CD4-positive, alpha-beta T cell (primary cell): ENCODE measurements around the gene MIA2. TPM values are rescaled to one million over a fixed set of nuclear protein-coding genes. Genes with fewer than 3 reads are reported as not detected.

Experiments used
- ATAC-seq: fragments of 200-7000 bp; cut with Tn5 transposase; one replicate; pipeline ENCODE4 v1.10.0; 2022; ENCODE audit warnings: mild to moderate bottlenecking; ENCODE audit not compliant: poor library complexity
- CTCF ChIA-PET: fragments of 350-600 bp; sonication (Branson Sonifier 250); formaldehyde crosslinking; loops from one replicate; lab custom pipeline; 2021; ENCODE audit warnings: antibody characterized with exemption, inconsistent platforms; lab: Charles Lee
- POLR2A ChIA-PET: fragments of 350-600 bp; sonication (Branson Sonifier 250); formaldehyde crosslinking; loops from one replicate; lab custom pipeline; 2021; ENCODE audit warnings: antibody characterized with exemption, inconsistent platforms; lab: Charles Lee
- DNase-seq, 14 experiments: peaks; one replicate each; pipeline ENCODE4 v3.0.0-alpha.2; 2013 to 2020; ENCODE audit warnings: mixed read lengths in 2 of 14
- H3K27ac ChIP-seq, 2 donors: one replicate each; pipeline versions ENCODE4 v1.5.1 to v1.7.0; 2013; ENCODE audit warnings: low read length in 2 of 2, low read depth in 1 of 2, mild to moderate bottlenecking in 1 of 2
- H3K27me3 ChIP-seq, 2 experiments: 1 replicate in 1 of 2; 2 replicates in 1 of 2; pipeline versions ENCODE4 v1.6.1 to v1.7.0; 2013; ENCODE audit warnings: low read length in 2 of 2, control low read depth in 1 of 2, mild to moderate bottlenecking in 1 of 2, moderate library complexity in 1 of 2; ENCODE audit not compliant: insufficient read depth in 2 of 2, control insufficient read depth in 1 of 2
- H3K36me3 ChIP-seq: one replicate; pipeline ENCODE4 v1.6.1; 2013; ENCODE audit warnings: low read length, control low read depth; ENCODE audit not compliant: insufficient read depth
- H3K4me1 ChIP-seq: one replicate; pipeline ENCODE4 v1.6.1; 2013; ENCODE audit warnings: low read length, control low read depth; ENCODE audit not compliant: insufficient read depth
- H3K4me3 ChIP-seq: one replicate; pipeline ENCODE4 v1.5.1; 2013; ENCODE audit warnings: mild to moderate bottlenecking, low read length, moderate library complexity
- H3K9me3 ChIP-seq, 2 experiments: 1 replicate in 1 of 2; 2 replicates in 1 of 2; pipeline versions ENCODE4 v1.6.1 to v1.7.0; 2013; ENCODE audit warnings: low read length in 2 of 2, mild to moderate bottlenecking in 2 of 2, control low read depth in 1 of 2, moderate library complexity in 1 of 2; ENCODE audit not compliant: control insufficient read depth in 1 of 2, insufficient read depth in 1 of 2
- H3K27ac Mint-ChIP-seq: one replicate; pipeline ENCODE4 v1.8.0; 2020; ENCODE audit warnings: mixed read lengths
- H3K27me3 Mint-ChIP-seq: one replicate; pipeline ENCODE4 v1.8.0; 2021; ENCODE audit warnings: mixed read lengths
- H3K36me3 Mint-ChIP-seq: one replicate; pipeline ENCODE4 v1.8.0; 2021; ENCODE audit warnings: low read depth, mixed read lengths
- H3K4me1 Mint-ChIP-seq: one replicate; pipeline ENCODE4 v1.8.0; 2021; ENCODE audit warnings: low read depth, mixed read lengths
- H3K4me3 Mint-ChIP-seq: one replicate; pipeline ENCODE4 v1.8.0; 2020; ENCODE audit warnings: mild to moderate bottlenecking, mixed read lengths
- H3K9me3 Mint-ChIP-seq: one replicate; pipeline ENCODE4 v1.8.0; 2020; ENCODE audit warnings: mixed read lengths
- intact Hi-C, 2 experiments: fragments of 100-400 bp; cut with DNase I in 1 of 2; cut with micrococcal nuclease in 1 of 2; formaldehyde crosslinking; loops; one replicate each; pipeline versions ENCODE4 v1.15.1 to v1.9.0; 2023 to 2025; cut with DNase I, micrococcal nuclease
- total RNA-seq, 174 experiments: library from RNA in 2 of 174; stranded (reverse) in 2 of 174; gene quantifications; one replicate each; pipeline ENCODE4 v1.2.3 and lab custom pipeline; 2021 to 2026
- TF ChIP-seq, protein P1 (sequence below): fragments of 200-600 bp; IDR thresholded peaks from one replicate; pipeline ENCODE4 v1.8.0; 2022; ENCODE audit warnings: antibody characterized with exemption, mild to moderate bottlenecking

MIA2 gene
- total RNA-seq, 2 experiments from 2014 or later: 21.1 to 24.1 TPM

DNA sequence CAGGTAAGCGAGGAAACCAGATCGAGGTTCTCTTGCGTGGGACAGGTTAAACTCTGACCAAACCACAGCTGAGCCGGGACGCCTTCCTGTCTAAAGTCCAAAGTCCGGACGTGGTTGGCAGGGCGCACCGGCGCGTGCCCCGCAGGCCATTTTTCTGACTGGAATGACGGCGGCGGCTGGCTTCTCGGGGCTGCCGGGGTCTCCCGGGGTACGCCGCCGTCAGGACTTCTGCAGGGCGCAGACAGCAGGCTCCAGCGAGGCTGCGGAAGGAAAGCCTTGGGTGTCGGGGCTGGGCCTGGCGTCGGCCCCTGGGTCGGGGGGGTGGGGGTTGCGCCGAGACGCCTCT, 32.8 kb downstream of the MIA2 start:
- Histone ChIP-seq H3K4me1 (peaks cover 28% of the 10 kb centered on the region), H3K36me3 (no peaks in the 10 kb centered on the region), H3K27ac (peak overlapping the region; percentile 89 to 96), H3K4me3 (peak overlapping the region; percentile 99), H3K9me3 (no peaks in the 10 kb centered on the region), H3K27me3 (no peaks in the 10 kb centered on the region)
- Mint-ChIP-seq H3K9me3 (no peaks in the 10 kb centered on the region), H3K36me3 (peaks cover 9% of the 10 kb centered on the region), H3K27me3 (no peaks in the 10 kb centered on the region), H3K4me3 (peak overlapping the region; percentile 99), H3K4me1 (peaks cover 59% of the 10 kb centered on the region), H3K27ac (peak overlapping the region; percentile 97)
- ChIA-PET CTCF (interaction anchor here (1.2 kb wide), 1 partner anchor 96 kb away, joined by 3 read pairs; the partner anchor contains the start of gene TRAPPC6B), POLR2A (interaction anchor here (1.0 to 4.2 kb wide), 14 partner anchors 10 to 165 kb away, joined by 3 to 99 read pairs (median 8); partner anchors contain the start of genes FBXO33, GEMIN2, PNN and SEC23A)
- ATAC-seq (peak; percentile 37), DNase-seq (peak in 2 of 14 experiments; percentile 9 to 37)
- intact Hi-C loops: loop anchor here (1.0 to 5.0 kb wide), 6 partner anchors 37 to 164 kb away; partner anchors contain the start of genes PNN (in 2 of the 2) and SEC23A (in 1 of the 2)
- TF ChIP-seq, protein P1, sequence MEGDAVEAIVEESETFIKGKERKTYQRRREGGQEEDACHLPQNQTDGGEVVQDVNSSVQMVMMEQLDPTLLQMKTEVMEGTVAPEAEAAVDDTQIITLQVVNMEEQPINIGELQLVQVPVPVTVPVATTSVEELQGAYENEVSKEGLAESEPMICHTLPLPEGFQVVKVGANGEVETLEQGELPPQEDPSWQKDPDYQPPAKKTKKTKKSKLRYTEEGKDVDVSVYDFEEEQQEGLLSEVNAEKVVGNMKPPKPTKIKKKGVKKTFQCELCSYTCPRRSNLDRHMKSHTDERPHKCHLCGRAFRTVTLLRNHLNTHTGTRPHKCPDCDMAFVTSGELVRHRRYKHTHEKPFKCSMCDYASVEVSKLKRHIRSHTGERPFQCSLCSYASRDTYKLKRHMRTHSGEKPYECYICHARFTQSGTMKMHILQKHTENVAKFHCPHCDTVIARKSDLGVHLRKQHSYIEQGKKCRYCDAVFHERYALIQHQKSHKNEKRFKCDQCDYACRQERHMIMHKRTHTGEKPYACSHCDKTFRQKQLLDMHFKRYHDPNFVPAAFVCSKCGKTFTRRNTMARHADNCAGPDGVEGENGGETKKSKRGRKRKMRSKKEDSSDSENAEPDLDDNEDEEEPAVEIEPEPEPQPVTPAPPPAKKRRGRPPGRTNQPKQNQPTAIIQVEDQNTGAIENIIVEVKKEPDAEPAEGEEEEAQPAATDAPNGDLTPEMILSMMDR: no peak

DNA sequence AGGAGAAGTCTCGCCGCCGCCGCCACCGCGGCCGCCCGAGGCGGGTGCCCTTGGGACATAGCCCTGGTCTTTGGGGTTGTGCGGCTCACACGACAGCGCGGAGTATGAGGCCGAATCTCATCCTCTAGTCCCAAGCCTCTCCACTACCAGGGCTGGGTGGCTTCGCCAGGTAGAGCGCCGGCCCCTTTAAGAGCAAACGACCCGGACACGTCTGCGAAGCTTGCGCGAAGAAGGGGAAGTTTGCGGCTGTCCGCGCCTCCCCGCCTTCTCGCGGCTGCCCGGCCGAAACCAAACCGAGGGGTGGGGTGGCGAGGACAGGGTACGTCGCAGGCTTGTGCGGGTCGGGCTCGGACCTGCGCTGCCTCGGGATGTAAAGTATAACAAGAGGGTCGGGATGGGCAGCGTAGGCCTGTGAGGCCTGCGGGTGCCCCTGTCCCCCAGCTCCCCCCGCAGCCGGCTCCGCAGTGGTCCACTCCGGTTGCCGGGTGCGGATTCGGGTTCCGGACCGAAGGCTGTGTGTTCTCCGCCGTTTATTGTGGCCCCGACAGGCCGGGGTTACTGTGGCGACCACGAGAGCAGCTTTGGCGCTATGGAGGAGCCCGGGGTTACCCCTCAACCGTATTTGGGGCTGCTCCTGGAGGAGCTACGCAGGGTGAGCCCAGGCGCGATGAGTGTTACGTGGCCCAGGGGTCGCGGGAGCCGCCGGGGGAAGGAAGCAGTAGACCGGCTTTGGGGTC, 33.3 kb downstream of the MIA2 start:
- Histone ChIP-seq H3K27ac (peak overlapping the region; percentile 89 to 96), H3K36me3 (no peaks in the 10 kb centered on the region), H3K9me3 (no peaks in the 10 kb centered on the region), H3K4me1 (peaks cover 31% of the 10 kb centered on the region), H3K27me3 (no peaks in the 10 kb centered on the region), H3K4me3 (peak overlapping the region; percentile 99)
- H3K4me1 Mint-ChIP-seq: peaks cover 62% of the 10 kb centered on the region
- CTCF ChIA-PET: interaction anchor here (1.2 kb wide), 1 partner anchor 97 kb away, joined by 3 read pairs; the partner anchor contains the start of gene TRAPPC6B
- H3K27me3 Mint-ChIP-seq: no peaks in the 10 kb centered on the region
- POLR2A ChIA-PET: interaction anchor here (0.6 to 4.2 kb wide), 16 partner anchors 9 to 167 kb away, joined by 3 to 99 read pairs (median 8); partner anchors contain the start of genes FBXO33, GEMIN2, PNN and SEC23A
- intact Hi-C loops: loop anchor here (1.0 to 5.0 kb wide), 6 partner anchors 38 to 165 kb away; partner anchors contain the start of genes PNN (in 2 of the 2) and SEC23A (in 1 of the 2)
- peaks cover 9% of the 10 kb centered on the region for H3K36me3 Mint-ChIP-seq
- H3K27ac Mint-ChIP-seq: peak overlapping the region; percentile 97
- peak; percentile 69 for ATAC-seq
- H3K9me3 Mint-ChIP-seq: no peaks in the 10 kb centered on the region
- TF ChIP-seq, protein P1: no peak
- H3K4me3 Mint-ChIP-seq: peak overlapping the region; percentile 99
- DNase-seq: peak; percentile 54 to 90 (median 69)

DNA sequence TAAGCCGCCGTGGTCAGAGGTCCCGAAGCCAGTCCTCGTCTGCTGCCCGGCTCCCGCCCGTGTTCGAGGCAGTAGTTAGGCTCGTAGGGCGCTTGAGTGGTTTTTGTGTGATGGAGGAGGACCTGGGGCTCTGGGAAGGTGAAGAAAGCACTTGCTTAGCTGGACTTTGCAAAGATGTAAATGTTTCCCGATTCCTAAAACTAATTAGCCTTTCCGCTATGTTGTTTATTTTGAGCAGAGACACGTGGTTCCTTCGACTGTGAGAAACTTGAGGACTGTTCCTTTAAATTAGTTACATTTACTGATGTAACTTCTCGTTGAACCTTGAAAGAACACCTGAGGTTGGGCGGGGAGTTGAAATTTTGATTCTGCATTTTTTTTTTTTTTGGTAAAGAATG, 33.9 kb downstream of the MIA2 start:
- H3K36me3 Mint-ChIP-seq: peaks cover 9% of the 10 kb centered on the region
- H3K9me3 Mint-ChIP-seq: no peaks in the 10 kb centered on the region
- CTCF ChIA-PET: interaction anchor here (1.2 kb wide), 1 partner anchor 97 kb away, joined by 3 read pairs; the partner anchor contains the start of gene TRAPPC6B
- DNase-seq (peak in 4 of 14 experiments; percentile 10 to 66 (median 38)), ATAC-seq (peak; percentile 44)
- intact Hi-C loops: loop anchor here (2.0 to 5.0 kb wide), 5 partner anchors 93 to 165 kb away; partner anchors contain the start of genes PNN (in 2 of the 2) and SEC23A (in 1 of the 2)
- Histone ChIP-seq H3K9me3 (no peaks in the 10 kb centered on the region), H3K4me3 (peak overlapping the region; percentile 99), H3K27me3 (no peaks in the 10 kb centered on the region), H3K27ac (peak overlapping the region; percentile 89 to 96), H3K36me3 (no peaks in the 10 kb centered on the region), H3K4me1 (peaks cover 37% of the 10 kb centered on the region)
- H3K27ac Mint-ChIP-seq: peak overlapping the region; percentile 97
- TF ChIP-seq, protein P1: no peak
- H3K4me1 Mint-ChIP-seq: peaks cover 64% of the 10 kb centered on the region
- H3K4me3 Mint-ChIP-seq: peak overlapping the region; percentile 99
- POLR2A ChIA-PET: interaction anchor here (0.7 to 4.2 kb wide), 11 partner anchors 9 to 167 kb away, joined by 3 to 99 read pairs (median 12); partner anchors contain the start of genes FBXO33, GEMIN2, PNN and SEC23A
- H3K27me3 Mint-ChIP-seq: no peaks in the 10 kb centered on the region
